GM18867 (cell line): ENCODE data around the gene GTF3C5.
"Not testable (repeated sequence)": the region's sequence is repeated elsewhere in the genome, so short reads cannot be mapped to it uniquely, and the experiment has no call there.

Source experiments
- ATAC-seq: cut with Tn5 transposase; IDR thresholded peaks from one replicate; pipeline ENCODE4 v1.9.1; 2021; ENCODE audit warnings: mild to moderate bottlenecking, moderate library complexity; ENCODE audit not compliant: unreplicated experiment

The GTF3C5 gene

GRCh38 chr9:133030317-133031129 lies at the start of gene GTF3C5:
GTF3C5 (plus strand) TSS chr9:133030997; CDS start chr9:133031012, 15 bp downstream.
- ATAC-seq: peak; percentile 94

GRCh38 chr9:132982458-132982857 lies 48.3 kb upstream of the GTF3C5 start:
- ATAC-seq: no peak

- no peak for ATAC-seq
These were observed 47.2 kb upstream of the GTF3C5 start for GRCh38 chr9:132983491-132984201.

GRCh38 chr9:132984202-132985070 lies 46.4 kb upstream of the GTF3C5 start:
- no peak for ATAC-seq

GRCh38 chr9:132985071-132985350 lies 45.8 kb upstream of the GTF3C5 start:
- no peak for ATAC-seq

- no peak for ATAC-seq
These were observed 45.3 kb upstream of the GTF3C5 start for GRCh38 chr9:132985489-132985888.

- ATAC-seq: no peak
These were observed 44.7 kb upstream of the GTF3C5 start for GRCh38 chr9:132986114-132986513.

GRCh38 chr9:132986640-132987620 lies 43.9 kb upstream of the GTF3C5 start:
- ATAC-seq: no peak

GRCh38 chr9:132988244-132989013 lies 42.4 kb upstream of the GTF3C5 start:
- no peak for ATAC-seq

- no peak for ATAC-seq
These were observed 41.8 kb upstream of the GTF3C5 start for GRCh38 chr9:132989014-132989310.

GRCh38 chr9:132989414-132989996 lies 41.3 kb upstream of the GTF3C5 start:
- no peak for ATAC-seq

GRCh38 chr9:132989998-132990557 lies 40.7 kb upstream of the GTF3C5 start:
- not testable (repeated sequence) for ATAC-seq

GRCh38 chr9:132990781-132991180 lies 40.0 kb upstream of the GTF3C5 start:
- ATAC-seq: no peak

- ATAC-seq: no peak
These were observed 39.2 kb upstream of the GTF3C5 start for GRCh38 chr9:132991351-132992300.

- ATAC-seq: no peak
These were observed 37.3 kb upstream of the GTF3C5 start for GRCh38 chr9:132993511-132993939.

GRCh38 chr9:132994410-132995120 lies 36.2 kb upstream of the GTF3C5 start:
- ATAC-seq: peak; percentile 46

- no peak for ATAC-seq
These were observed 35.7 kb upstream of the GTF3C5 start for GRCh38 chr9:132995121-132995420.
